Measurements from ENCODE around the gene ATP2C2. TPM values are rescaled to one million over a fixed set of nuclear protein-coding genes. Genes with fewer than 3 reads are reported as not detected.

Gene ATP2C2
- total and polyA plus RNA-seq, 4 donors: 0.49 to 4.3 TPM; not detected in 2

- no peaks in the 10 kb centered on the region for H3K9me3 ChIP-seq (ENCODE audit: control insufficient read depth, low read length)
- 47 to 54% methylated on average over 15 of the region's 15 CpGs for WGBS, 2 donors
- ATAC-seq (ENCODE audit: low FRiP score): no peak
Measured at GRCh38 chr16:84443166-84443802, 74.9 kb downstream of the ATP2C2 start.

GRCh38 chr16:84444476-84444875, 76.1 kb downstream of the ATP2C2 start:
- Histone ChIP-seq H3K4me3 (ENCODE audit: low read length in 2 of 2) (no peak overlapping the region), H3K27me3 (ENCODE audit: control insufficient read depth in 1 of 2, insufficient read depth in 2 of 2, low read length in 1 of 2) (no peaks in the 10 kb centered on the region), H3K27ac (ENCODE audit: low read depth in 1 of 2, low read length in 2 of 2) (no peak overlapping the region), H3K4me1 (ENCODE audit: control insufficient read depth in 1 of 2, insufficient read depth in 2 of 2, low read length in 2 of 2) (no peaks in the 10 kb centered on the region), H3K36me3 (ENCODE audit: control insufficient read depth in 1 of 2, insufficient read depth in 2 of 2, low read length in 1 of 2) (no peaks in the 10 kb centered on the region), H3K9me3 (ENCODE audit: control insufficient read depth, low read length) (no peaks in the 10 kb centered on the region)
- intact Hi-C loops (cut with DNase I): no loop called here
- ATAC-seq (ENCODE audit: low FRiP score): no peak
- no peak for DNase-seq
- 30 to 57% methylated on average over 8 of the region's 8 CpGs for WGBS, 2 donors

More at GRCh38 chr16:84443166-84443802, 74.9 kb downstream of the ATP2C2 start:
- no peak overlapping the region for H3K27ac ChIP-seq (ENCODE audit: low read depth in 1 of 2, low read length in 2 of 2)
- H3K4me1 ChIP-seq (ENCODE audit: control insufficient read depth in 1 of 2, insufficient read depth in 2 of 2, low read length in 2 of 2): no peaks in the 10 kb centered on the region
- H3K36me3 ChIP-seq (ENCODE audit: control insufficient read depth in 1 of 2, insufficient read depth in 2 of 2, low read length in 1 of 2): no peaks in the 10 kb centered on the region
- no peaks in the 10 kb centered on the region for H3K27me3 ChIP-seq (ENCODE audit: control insufficient read depth in 1 of 2, insufficient read depth in 2 of 2, low read length in 1 of 2)
- no peak for DNase-seq
- intact Hi-C loops (cut with DNase I): no loop called here
- no peak overlapping the region for H3K4me3 ChIP-seq (ENCODE audit: low read length in 2 of 2)

- H3K9me3 ChIP-seq (ENCODE audit: control insufficient read depth, low read length): no peaks in the 10 kb centered on the region
- 69 to 70% methylated on average over 4 of the region's 4 CpGs for WGBS, 2 donors
- no peak overlapping the region for H3K4me3 ChIP-seq (ENCODE audit: low read length in 2 of 2)
- no peak for DNase-seq
- H3K36me3 ChIP-seq (ENCODE audit: control insufficient read depth in 1 of 2, insufficient read depth in 2 of 2, low read length in 1 of 2): no peaks in the 10 kb centered on the region
- H3K27me3 ChIP-seq (ENCODE audit: control insufficient read depth in 1 of 2, insufficient read depth in 2 of 2, low read length in 1 of 2): peaks cover 0 to 3% of the 10 kb centered on the region in 2 donors
- no peak for ATAC-seq (ENCODE audit: low FRiP score)
- intact Hi-C loops (cut with DNase I): no loop called here
- no peak overlapping the region for H3K27ac ChIP-seq (ENCODE audit: low read depth in 1 of 2, low read length in 2 of 2)
- H3K4me1 ChIP-seq (ENCODE audit: control insufficient read depth in 1 of 2, insufficient read depth in 2 of 2, low read length in 2 of 2): no peaks in the 10 kb centered on the region
Measured at GRCh38 chr16:84446084-84446483, 77.7 kb downstream of the ATP2C2 start.

GRCh38 chr16:84446596-84447392, 78.5 kb downstream of the ATP2C2 start:
- DNase-seq (peak in 1 of 2 donors; percentile 9), ATAC-seq (ENCODE audit: low FRiP score) (no peak)
- H3K27me3 ChIP-seq (ENCODE audit: control insufficient read depth in 1 of 2, insufficient read depth in 2 of 2, low read length in 1 of 2): peaks cover 0 to 3% of the 10 kb centered on the region in 2 donors
- 76 to 77% methylated on average over 14 of the region's 14 CpGs for WGBS, 2 donors
- intact Hi-C loops (cut with DNase I): no loop called here
- no peak overlapping the region for H3K4me3 ChIP-seq (ENCODE audit: low read length in 2 of 2)
- H3K36me3 ChIP-seq (ENCODE audit: control insufficient read depth in 1 of 2, insufficient read depth in 2 of 2, low read length in 1 of 2): no peaks in the 10 kb centered on the region
- no peak overlapping the region for H3K27ac ChIP-seq (ENCODE audit: low read depth in 1 of 2, low read length in 2 of 2)
- H3K4me1 ChIP-seq (ENCODE audit: control insufficient read depth in 1 of 2, insufficient read depth in 2 of 2, low read length in 2 of 2): no peaks in the 10 kb centered on the region
- no peaks in the 10 kb centered on the region for H3K9me3 ChIP-seq (ENCODE audit: control insufficient read depth, low read length)

- no peaks in the 10 kb centered on the region for H3K36me3 ChIP-seq (ENCODE audit: control insufficient read depth in 1 of 2, insufficient read depth in 2 of 2, low read length in 1 of 2)
- H3K9me3 ChIP-seq (ENCODE audit: control insufficient read depth, low read length): no peaks in the 10 kb centered on the region
- 84 to 89% methylated on average over 10 of the region's 10 CpGs for WGBS, 2 donors
- H3K4me1 ChIP-seq (ENCODE audit: control insufficient read depth in 1 of 2, insufficient read depth in 2 of 2, low read length in 2 of 2): no peaks in the 10 kb centered on the region
- peaks cover 0 to 3% of the 10 kb centered on the region in 2 donors for H3K27me3 ChIP-seq (ENCODE audit: control insufficient read depth in 1 of 2, insufficient read depth in 2 of 2, low read length in 1 of 2)
- intact Hi-C loops (cut with DNase I): no loop called here
- H3K4me3 ChIP-seq (ENCODE audit: low read length in 2 of 2): no peak overlapping the region
- DNase-seq (peak in 1 of 2 donors; percentile 47), ATAC-seq (ENCODE audit: low FRiP score) (no peak)
- no peak overlapping the region for H3K27ac ChIP-seq (ENCODE audit: low read depth in 1 of 2, low read length in 2 of 2)
Measured at GRCh38 chr16:84448444-84448843, 80.1 kb downstream of the ATP2C2 start.

GRCh38 chr16:84449156-84450140, 81.1 kb downstream of the ATP2C2 start:
- Histone ChIP-seq H3K4me3 (ENCODE audit: low read length in 2 of 2) (no peak overlapping the region), H3K36me3 (ENCODE audit: control insufficient read depth in 1 of 2, insufficient read depth in 2 of 2, low read length in 1 of 2) (no peaks in the 10 kb centered on the region), H3K4me1 (ENCODE audit: control insufficient read depth in 1 of 2, insufficient read depth in 2 of 2, low read length in 2 of 2) (no peaks in the 10 kb centered on the region), H3K27ac (ENCODE audit: low read depth in 1 of 2, low read length in 2 of 2) (no peak overlapping the region), H3K9me3 (ENCODE audit: control insufficient read depth, low read length) (no peaks in the 10 kb centered on the region), H3K27me3 (ENCODE audit: control insufficient read depth in 1 of 2, insufficient read depth in 2 of 2, low read length in 1 of 2) (peaks cover 0 to 3% of the 10 kb centered on the region in 2 donors)
- no peak for ATAC-seq (ENCODE audit: low FRiP score)
- WGBS, 2 donors: 86 to 87% methylated on average over 38 of the region's 38 CpGs
- DNase-seq: peak in 1 of 2 donors; percentile 67
- intact Hi-C loops (cut with DNase I): no loop called here

GRCh38 chr16:84450176-84450865, 82.0 kb downstream of the ATP2C2 start:
- 84 to 86% methylated on average over 11 of the region's 11 CpGs for WGBS, 2 donors
- no peaks in the 10 kb centered on the region for H3K9me3 ChIP-seq (ENCODE audit: control insufficient read depth, low read length)
- intact Hi-C loops (cut with DNase I): no loop called here
- no peak overlapping the region for H3K27ac ChIP-seq (ENCODE audit: low read depth in 1 of 2, low read length in 2 of 2)
- ATAC-seq (ENCODE audit: low FRiP score) (no peak), DNase-seq (peak in 1 of 2 donors; percentile 46)
- H3K4me3 ChIP-seq (ENCODE audit: low read length in 2 of 2): no peak overlapping the region
- H3K4me1 ChIP-seq (ENCODE audit: control insufficient read depth in 1 of 2, insufficient read depth in 2 of 2, low read length in 2 of 2): no peaks in the 10 kb centered on the region
- H3K36me3 ChIP-seq (ENCODE audit: control insufficient read depth in 1 of 2, insufficient read depth in 2 of 2, low read length in 1 of 2): no peaks in the 10 kb centered on the region
- peaks cover 0 to 3% of the 10 kb centered on the region in 2 donors for H3K27me3 ChIP-seq (ENCODE audit: control insufficient read depth in 1 of 2, insufficient read depth in 2 of 2, low read length in 1 of 2)

Data from aorta (tissue), 5 donors.